Measurements from ENCODE around the gene STARD5.

- TF ChIP-seq CTCF (conservative IDR thresholded peaks at IDR 0.05; ENCODE audit: low read length) (no peak), EZH2phosphoT487 (IDR thresholded peaks at IDR 0.05; ENCODE audit: borderline replicate concordance) (no peak)
Observed at GRCh38 chr15:81323559-81323943, 390 bp downstream of the STARD5 start.
